Upper lobe of right lung (tissue), 1 donor: ENCODE results near the gene SARDH. TPM values are rescaled to one million over a fixed set of nuclear protein-coding genes. Genes with fewer than 3 reads are reported as not detected.
A peak's percentile ranks its signal among the peaks of the same experiment; 100 is the strongest.

Source experiments
- ATAC-seq: fragments of 200-7000 bp; cut with Tn5 transposase; one replicate; pipeline ENCODE4 v1.9.1; 2020; ENCODE audit warnings: mild to moderate bottlenecking, moderate library complexity
- DNase-seq: peaks from one replicate; pipeline ENCODE4 v3.0.0-alpha.2; 2020
- H3K27ac ChIP-seq: fragments of 200-600 bp; one replicate; pipeline ENCODE4 v1.8.0; 2022
- H3K27me3 ChIP-seq: fragments of 200-600 bp; one replicate; pipeline ENCODE4 v1.8.0; 2022; ENCODE audit warnings: mild to moderate bottlenecking
- H3K36me3 ChIP-seq: fragments of 200-600 bp; one replicate; pipeline ENCODE4 v1.8.0; 2022
- H3K4me1 ChIP-seq: fragments of 200-600 bp; one replicate; pipeline ENCODE4 v1.8.0; 2022
- H3K4me3 ChIP-seq: fragments of 200-600 bp; one replicate; pipeline ENCODE4 v1.8.0; 2022; ENCODE audit warnings: mild to moderate bottlenecking
- H3K9me3 ChIP-seq: fragments of 200-600 bp; one replicate; pipeline ENCODE4 v1.8.0; 2022
- intact Hi-C: fragments of 100-400 bp; cut with DNase I; formaldehyde crosslinking; loops from one replicate; pipeline ENCODE4 v1.11.0; 2022
- total RNA-seq: library from RNA; stranded (reverse); fragmentation: NEBNext Ultra II Directional; extraction: Animal tissue kit (Norgen Biotek cat#: 25700); gene quantifications from one replicate; pipeline ENCODE4 v1.2.1, GENCODE V29; 2021
- TF ChIP-seq, protein P1 (sequence below): fragments of 200-600 bp; IDR thresholded peaks from one replicate; pipeline ENCODE4 v1.8.0; 2022; ENCODE audit warnings: antibody characterized with exemption
- donor health status: DM: no; HTN: yes; CAD: no; lungs with severe emphysema.

Gene SARDH
- total RNA-seq, 1 donor from 2014 or later, result 6.8 TPM

DNA sequence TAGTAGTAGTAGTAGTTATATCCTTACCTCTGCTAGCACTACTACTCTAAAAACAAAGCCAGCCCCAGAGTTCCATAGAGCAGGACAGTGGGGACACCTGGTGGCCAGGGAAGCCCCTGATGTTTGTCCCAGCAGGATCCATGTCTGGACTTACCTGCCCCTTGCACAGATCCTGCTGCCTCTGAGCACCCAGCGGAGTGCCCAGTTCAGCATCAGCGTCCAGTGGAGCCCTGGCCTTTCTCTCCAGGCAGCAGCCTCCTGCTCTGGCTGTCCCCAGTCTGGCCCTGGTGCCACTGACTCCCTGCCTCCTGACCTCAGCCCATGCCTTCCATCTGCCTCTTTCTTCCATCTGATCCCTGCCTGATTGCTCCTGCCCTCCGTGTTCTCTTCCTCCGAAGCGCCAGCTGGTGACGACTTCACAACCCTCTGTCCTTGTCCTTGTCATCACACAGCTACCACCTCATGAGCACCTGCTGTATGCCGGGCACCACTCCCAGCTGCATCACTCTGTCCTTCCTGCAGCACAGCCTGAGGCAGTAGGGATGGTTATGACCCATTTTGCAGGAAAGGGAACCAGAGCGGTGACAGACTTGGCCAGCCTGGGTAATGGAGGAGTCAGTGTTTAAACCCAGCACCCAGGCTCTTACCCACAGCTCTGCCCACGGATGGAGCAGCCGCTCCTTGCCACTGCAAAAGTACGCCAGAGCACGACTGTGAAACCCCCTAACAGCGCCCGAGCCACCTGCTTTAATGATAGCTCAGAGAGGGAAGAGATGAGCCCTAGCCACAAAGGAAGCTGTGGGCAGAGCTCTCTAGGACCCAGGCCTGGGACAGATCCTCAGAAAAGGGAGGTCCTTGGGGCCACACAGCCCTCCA, 11.5 kb downstream of the SARDH start:
- Histone ChIP-seq H3K27ac (no peak overlapping the region), H3K9me3 (no peaks in the 10 kb centered on the region), H3K27me3 (no peaks in the 10 kb centered on the region), H3K36me3 (no peaks in the 10 kb centered on the region), H3K4me1 (no peaks in the 10 kb centered on the region), H3K4me3 (no peak overlapping the region)
- peak; percentile 79 for ATAC-seq
- intact Hi-C loops, result loop anchor here (5.0 kb wide), 1 partner anchor 194 kb away; the partner anchor contains the start of gene ADAMTSL2
- DNase-seq, result peak; percentile 39
- TF ChIP-seq, protein P1, sequence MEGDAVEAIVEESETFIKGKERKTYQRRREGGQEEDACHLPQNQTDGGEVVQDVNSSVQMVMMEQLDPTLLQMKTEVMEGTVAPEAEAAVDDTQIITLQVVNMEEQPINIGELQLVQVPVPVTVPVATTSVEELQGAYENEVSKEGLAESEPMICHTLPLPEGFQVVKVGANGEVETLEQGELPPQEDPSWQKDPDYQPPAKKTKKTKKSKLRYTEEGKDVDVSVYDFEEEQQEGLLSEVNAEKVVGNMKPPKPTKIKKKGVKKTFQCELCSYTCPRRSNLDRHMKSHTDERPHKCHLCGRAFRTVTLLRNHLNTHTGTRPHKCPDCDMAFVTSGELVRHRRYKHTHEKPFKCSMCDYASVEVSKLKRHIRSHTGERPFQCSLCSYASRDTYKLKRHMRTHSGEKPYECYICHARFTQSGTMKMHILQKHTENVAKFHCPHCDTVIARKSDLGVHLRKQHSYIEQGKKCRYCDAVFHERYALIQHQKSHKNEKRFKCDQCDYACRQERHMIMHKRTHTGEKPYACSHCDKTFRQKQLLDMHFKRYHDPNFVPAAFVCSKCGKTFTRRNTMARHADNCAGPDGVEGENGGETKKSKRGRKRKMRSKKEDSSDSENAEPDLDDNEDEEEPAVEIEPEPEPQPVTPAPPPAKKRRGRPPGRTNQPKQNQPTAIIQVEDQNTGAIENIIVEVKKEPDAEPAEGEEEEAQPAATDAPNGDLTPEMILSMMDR, result peak; percentile 57

DNA sequence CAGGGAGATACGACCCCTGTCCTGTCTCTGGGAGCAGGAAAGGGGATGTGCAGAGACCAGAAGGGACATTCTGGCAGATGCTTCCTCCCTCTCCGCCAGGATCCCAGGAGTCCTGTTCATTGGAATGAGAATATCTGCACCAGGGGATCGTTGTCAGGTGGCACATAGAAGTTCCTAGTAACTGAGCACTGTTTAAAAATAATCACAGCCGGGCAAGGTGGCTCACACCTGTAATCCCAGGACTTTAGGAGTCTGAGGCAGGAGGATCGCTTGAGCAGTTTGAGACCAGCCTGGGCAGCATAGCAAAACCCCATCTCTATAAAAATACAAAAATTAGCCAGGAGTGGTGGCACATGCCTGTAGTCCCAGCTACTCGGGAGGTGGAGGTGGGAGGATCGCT, 12.3 kb downstream of the SARDH start:
- H3K36me3 ChIP-seq, result no peaks in the 10 kb centered on the region
- no peak overlapping the region for H3K4me3 ChIP-seq
- H3K4me1 ChIP-seq, result no peaks in the 10 kb centered on the region
- intact Hi-C loops, result loop anchor here (5.0 kb wide), 1 partner anchor 194 kb away; the partner anchor contains the start of gene ADAMTSL2
- no peak for DNase-seq
- no peaks in the 10 kb centered on the region for H3K9me3 ChIP-seq
- TF ChIP-seq, protein P1, result no peak
- no peak for ATAC-seq
- no peak overlapping the region for H3K27ac ChIP-seq
- no peaks in the 10 kb centered on the region for H3K27me3 ChIP-seq

DNA sequence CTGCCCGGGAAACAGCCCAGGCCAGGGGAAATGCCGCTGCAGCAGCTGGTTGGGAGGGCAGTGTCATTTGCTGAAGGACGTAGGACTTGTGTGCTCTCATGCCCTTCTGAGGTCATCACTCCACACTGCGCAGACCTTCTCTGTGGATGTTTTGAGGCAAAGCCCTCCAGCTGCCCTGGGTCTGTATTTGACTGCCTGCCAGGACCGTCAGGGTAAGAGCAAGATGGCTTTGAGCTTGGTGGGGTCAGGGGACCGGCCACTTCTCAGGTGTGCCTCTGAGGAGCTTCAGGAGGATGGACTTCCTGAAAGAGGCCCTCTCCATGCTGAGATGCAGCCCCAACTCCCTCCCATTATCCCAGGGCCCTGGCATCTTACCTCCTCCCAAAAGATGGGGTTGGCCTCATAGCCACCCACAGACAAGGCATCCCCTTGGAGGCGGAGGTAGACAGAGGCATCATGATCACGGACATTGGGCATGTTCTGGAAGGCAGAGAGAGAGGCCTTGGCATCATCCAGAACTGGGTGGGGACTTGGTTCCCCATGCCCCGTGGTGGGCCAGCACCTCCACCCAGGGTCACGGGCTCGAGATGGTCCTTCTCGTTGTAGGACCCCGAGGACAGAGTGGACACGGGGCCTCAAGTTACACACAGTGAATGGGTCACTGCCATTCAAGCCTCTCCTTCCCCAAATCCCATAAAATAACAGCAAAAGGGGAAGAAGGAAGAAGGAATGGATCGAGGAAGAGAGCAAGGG, 19.4 kb downstream of the SARDH start:
- Histone ChIP-seq H3K27ac (no peak overlapping the region), H3K4me3 (no peak overlapping the region), H3K4me1 (peaks cover 5% of the 10 kb centered on the region), H3K27me3 (no peaks in the 10 kb centered on the region), H3K36me3 (no peaks in the 10 kb centered on the region), H3K9me3 (no peaks in the 10 kb centered on the region)
- TF ChIP-seq, protein P1, result no peak
- ATAC-seq (no peak), DNase-seq (peak; percentile 37)
- intact Hi-C loops, result no loop called here

DNA sequence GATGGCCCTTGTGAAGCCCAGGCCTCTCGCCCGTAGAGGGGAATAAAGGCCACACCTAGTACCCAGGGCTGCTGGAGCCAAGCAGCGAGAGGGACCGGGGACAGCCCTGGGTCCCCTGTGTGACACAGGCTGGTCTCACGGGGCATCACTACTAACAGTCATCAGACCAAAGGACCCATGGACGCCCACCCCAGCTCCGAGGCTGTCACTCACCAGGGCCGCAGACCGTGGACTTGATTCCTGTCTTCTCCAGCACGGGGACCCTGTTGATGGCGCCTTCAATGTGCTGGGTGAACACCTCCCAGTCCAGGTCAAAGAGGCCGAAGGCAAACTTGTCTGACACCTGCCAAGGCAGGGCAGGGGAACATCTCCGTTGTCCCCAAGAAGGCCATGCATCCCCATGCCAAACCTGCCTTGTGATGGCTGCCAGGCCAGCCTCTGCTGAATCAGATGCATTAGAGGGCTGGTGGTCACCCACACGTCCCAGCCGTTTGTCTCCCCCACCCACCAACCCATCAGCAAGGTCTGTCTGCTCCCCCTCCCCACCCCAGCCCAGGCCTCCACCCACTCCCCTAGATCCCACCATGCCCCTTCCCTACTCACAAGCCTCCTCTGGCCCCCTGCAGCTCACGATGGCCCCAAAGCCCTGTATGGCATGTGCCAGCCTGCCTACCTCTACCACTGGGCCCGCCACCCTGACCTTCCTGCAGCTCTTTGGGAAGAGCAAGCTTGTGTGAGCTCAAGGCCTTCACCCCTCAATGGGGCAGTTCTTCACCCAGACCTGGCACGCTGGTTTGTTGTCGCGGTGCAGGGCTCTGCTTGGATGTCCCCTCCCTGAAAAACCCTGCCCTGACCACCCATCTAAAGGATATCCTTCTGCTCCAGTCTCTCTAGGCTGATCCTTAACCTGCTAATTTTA, 20.8 kb downstream of the SARDH start:
- TF ChIP-seq, protein P1, result no peak
- ATAC-seq (no peak), DNase-seq (peak; percentile 46)
- Histone ChIP-seq H3K27ac (no peak overlapping the region), H3K4me1 (peaks cover 5% of the 10 kb centered on the region), H3K4me3 (no peak overlapping the region), H3K9me3 (no peaks in the 10 kb centered on the region), H3K36me3 (no peaks in the 10 kb centered on the region), H3K27me3 (no peaks in the 10 kb centered on the region)
- intact Hi-C loops, result no loop called here

DNA sequence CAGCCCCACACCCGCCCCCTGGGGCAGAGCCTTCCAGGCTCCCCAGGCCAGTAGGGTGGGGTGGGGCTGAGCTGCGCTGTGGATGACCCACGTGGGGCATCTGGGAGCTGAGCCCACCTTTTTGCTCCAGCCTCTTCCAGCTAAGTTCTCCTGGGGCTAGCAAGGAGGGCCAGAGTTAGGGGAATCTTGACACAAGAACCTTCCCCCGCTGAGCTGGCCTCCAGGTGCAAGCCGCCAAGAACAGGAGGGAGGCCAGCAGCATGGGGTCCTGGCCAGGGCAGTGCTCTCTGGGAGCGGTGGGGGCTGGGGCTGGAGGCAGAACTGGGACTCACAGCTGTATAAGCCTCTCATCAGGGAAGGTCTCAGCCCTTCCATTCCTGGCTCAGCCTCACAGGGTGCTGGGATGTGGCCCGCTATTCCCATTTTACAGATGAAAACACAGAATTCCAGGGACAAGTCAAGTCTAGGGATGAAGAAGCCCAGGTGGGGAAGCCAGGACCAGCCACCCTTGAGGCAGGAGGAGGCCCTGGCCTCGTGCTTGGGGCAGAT, 21.5 kb downstream of the SARDH start:
- DNase-seq, result peak; percentile 46
- H3K9me3 ChIP-seq, result no peaks in the 10 kb centered on the region
- H3K27me3 ChIP-seq, result no peaks in the 10 kb centered on the region
- H3K27ac ChIP-seq, result no peak overlapping the region
- TF ChIP-seq, protein P1, result no peak
- ATAC-seq, result no peak
- H3K4me3 ChIP-seq, result no peak overlapping the region
- H3K36me3 ChIP-seq, result no peaks in the 10 kb centered on the region
- H3K4me1 ChIP-seq, result peaks cover 5% of the 10 kb centered on the region
- intact Hi-C loops, result no loop called here
